C4-2B (cell line): ENCODE measurements around the gene ADPRS.

ENCODE experiments used
- H3K27ac ChIP-seq: fragments of 450-650 bp; 2 replicates; pipeline ENCODE4 v1.5.1; 2017
- CTCF ChIP-seq: fragments of 450-650 bp; conservative IDR thresholded peaks from 2 replicates; pipeline ENCODE4 v1.5.1; 2017; ENCODE audit warnings: mild to moderate bottlenecking
- ZFX ChIP-seq: fragments of 450-650 bp; IDR thresholded peaks from 2 replicates; pipeline ENCODE4 v1.6.1; 2017

The ADPRS gene

DNA sequence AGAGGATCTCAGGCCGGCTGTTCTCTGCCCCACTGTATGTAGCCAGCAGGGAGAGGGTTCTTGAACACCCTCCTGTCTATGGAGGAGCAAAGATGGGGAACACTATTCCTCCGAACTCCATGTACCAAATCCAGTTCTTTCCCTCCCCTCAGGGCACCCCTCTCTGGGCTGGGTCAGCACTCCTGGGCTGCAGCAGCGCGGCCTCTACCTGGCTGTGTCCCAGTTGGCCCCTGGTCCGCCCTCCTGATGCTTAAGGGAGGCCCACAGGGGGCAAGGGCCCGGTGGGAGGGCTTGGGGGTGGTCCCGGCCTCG is 471 bp upstream of the ADPRS start:
- H3K27ac ChIP-seq = peak overlapping the region; percentile 78
- TF ChIP-seq CTCF (0 out of 2 replicates have a peak, but pooled peaks have one; percentile 46), ZFX (no peak)

- H3K27ac ChIP-seq = peak overlapping the region; percentile 78
- no peak for TF ChIP-seq CTCF
- no peak for TF ChIP-seq ZFX
Observed at GRCh38 chr1:36089393-36090121, 865 bp downstream of the ADPRS start.

- TF ChIP-seq ZFX = no peak
- TF ChIP-seq CTCF = no peak
- no peak overlapping the region for H3K27ac ChIP-seq
Observed at GRCh38 chr1:36091141-36091540, 2.4 kb downstream of the ADPRS start.

DNA sequence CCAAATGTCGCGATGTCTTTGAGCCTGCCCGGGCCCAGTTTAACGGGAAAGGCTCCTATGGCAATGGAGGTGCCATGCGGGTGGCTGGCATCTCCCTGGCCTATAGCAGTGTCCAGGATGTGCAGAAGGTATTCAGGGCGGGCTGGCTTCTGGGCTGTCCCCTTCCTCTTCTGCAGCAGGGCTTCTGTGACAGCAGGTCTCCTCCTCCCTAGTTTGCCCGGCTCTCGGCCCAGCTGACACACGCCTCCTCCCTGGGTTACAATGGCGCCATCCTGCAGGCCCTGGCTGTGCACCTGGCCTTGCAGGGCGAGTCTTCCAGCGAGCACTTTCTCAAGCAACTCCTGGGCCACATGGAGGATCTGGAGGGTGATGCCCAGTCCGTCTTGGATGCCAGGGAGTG is 3.0 kb downstream of the ADPRS start:
- no peak overlapping the region for H3K27ac ChIP-seq
- no peak for TF ChIP-seq CTCF
- no peak for TF ChIP-seq ZFX

- no peak overlapping the region for H3K27ac ChIP-seq
- no peak for TF ChIP-seq CTCF
- TF ChIP-seq ZFX = no peak
Observed at GRCh38 chr1:36092166-36092797, 3.6 kb downstream of the ADPRS start.

- H3K27ac ChIP-seq = no peak overlapping the region
- TF ChIP-seq ZFX (no peak), CTCF (no peak)
Observed at GRCh38 chr1:36092798-36093185, 4.1 kb downstream of the ADPRS start.

- no peak overlapping the region for H3K27ac ChIP-seq
- TF ChIP-seq CTCF (no peak), ZFX (no peak)
Observed at GRCh38 chr1:36093226-36093625, 4.5 kb downstream of the ADPRS start.
